ENCODE measurements around the gene DCAF11.

- no peak for TF ChIP-seq POLR2A (IDR thresholded peaks at IDR 0.05; ENCODE audit: low read depth, low read length)
- no peak for TF ChIP-seq POLR2AphosphoS5 (IDR thresholded peaks at IDR 0.05; ENCODE audit: low read depth, low read length)
Measured at GRCh38 chr14:24113379-24113800, 1.2 kb upstream of the DCAF11 start.
